CD4-positive, alpha-beta T cell treated with Interleukin-1 beta for 1 hour (primary cell): ENCODE measurements around the gene HCAR3.
"Not testable (repeated sequence)": the region's sequence is repeated elsewhere in the genome, so short reads cannot be mapped to it uniquely, and the experiment has no call there.

Experiments
- DNase-seq, 2 donors: peaks; one replicate each; pipeline ENCODE4 v3.0.0-alpha.2; 2020 to 2022

The HCAR3 gene

GRCh38 chr12:122716658-122717057, at the start of gene HCAR3:
TSS of gene HCAR3 (minus strand) at chr12:122716811. CDS start at chr12:122716737, 74 bp downstream.
- peak in 1 of 2 donors; percentile 66 for DNase-seq

DNA sequence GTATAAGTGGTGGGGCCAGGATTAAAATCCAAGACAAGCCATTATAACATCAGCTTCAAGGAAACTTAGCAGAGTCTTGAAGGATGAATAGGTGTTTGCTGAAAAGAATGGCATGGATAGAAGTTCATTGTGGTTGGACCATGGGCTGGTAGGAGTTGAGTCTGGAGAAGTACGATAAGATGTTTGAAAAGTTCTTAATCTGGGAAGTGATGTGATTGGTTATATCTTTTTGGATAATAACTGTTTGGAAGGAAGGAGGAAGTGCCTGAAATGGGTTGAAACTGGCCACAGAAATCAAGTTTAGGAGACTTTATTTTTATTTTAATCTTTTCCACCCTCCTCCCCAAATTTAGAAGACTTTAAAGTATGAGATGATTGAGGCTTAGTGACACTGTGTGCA, 41.0 kb upstream of the HCAR3 start:
- DNase-seq: no peak

GRCh38 chr12:122754790-122755189, 38.2 kb upstream of the HCAR3 start:
- no peak for DNase-seq

GRCh38 chr12:122753319-122753650, 36.7 kb upstream of the HCAR3 start:
- DNase-seq: no peak

- peak; percentile 98 to 99 for DNase-seq
These were observed 36.1 kb upstream of the HCAR3 start, which contains the start of gene DENR for GRCh38 chr12:122752464-122753318. TSS of gene DENR (plus strand) at chr12:122752824. CDS start at chr12:122753702, 878 bp downstream.

- DNase-seq: not testable (repeated sequence)
These were observed 34.3 kb upstream of the HCAR3 start for GRCh38 chr12:122750781-122751515.

- DNase-seq: no peak
These were observed 33.1 kb upstream of the HCAR3 start for GRCh38 chr12:122749569-122750332.

DNA sequence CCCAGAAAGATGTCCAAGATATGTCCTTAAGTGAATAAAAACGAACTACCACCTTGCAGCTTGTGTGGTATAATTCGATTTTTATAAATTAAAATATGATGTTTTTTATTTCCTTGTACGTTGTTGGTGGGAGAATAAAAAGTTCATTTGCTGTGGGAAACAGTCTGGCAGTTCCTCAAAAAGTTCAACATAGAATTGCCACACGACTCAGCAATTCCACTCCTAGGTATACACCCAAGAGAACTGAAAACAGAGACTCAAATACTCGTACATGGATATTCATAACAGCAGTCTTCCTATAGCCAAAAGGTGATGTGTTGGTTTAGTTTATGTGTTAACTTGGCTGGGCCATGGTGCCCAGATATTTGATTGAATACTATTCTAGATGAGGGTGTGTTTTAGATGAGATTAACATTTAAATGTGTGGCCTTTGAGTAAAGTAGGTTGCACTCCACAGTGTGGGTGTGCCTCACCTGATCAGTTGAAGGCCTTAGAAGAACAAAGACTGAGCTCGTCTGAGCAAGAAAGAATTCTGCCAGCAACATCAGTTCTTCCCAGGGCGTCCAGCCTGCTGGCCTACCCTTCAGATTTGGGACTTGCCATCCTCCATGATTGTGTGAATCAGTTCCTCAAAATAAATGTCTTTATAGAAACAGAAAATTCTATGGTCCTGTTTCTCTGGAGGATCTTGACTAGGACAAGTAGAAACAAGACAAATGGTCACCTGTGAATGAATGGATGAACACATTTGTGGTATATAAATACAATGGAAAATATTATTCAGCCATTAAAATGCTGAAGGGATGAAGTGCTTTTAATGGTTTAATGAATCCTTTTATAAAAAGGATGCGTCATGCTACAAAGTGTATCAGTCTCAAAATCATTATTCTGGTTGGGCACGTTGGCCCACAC, 30.9 kb upstream of the HCAR3 start:
- no peak for DNase-seq

GRCh38 chr12:122743895-122744525, 27.4 kb upstream of the HCAR3 start:
- peak in 1 of 2 donors; percentile 54 for DNase-seq

- DNase-seq: no peak
These were observed 23.7 kb upstream of the HCAR3 start for GRCh38 chr12:122740351-122740750.

GRCh38 chr12:122738571-122738970, 22.0 kb upstream of the HCAR3 start:
- DNase-seq: no peak

DNA sequence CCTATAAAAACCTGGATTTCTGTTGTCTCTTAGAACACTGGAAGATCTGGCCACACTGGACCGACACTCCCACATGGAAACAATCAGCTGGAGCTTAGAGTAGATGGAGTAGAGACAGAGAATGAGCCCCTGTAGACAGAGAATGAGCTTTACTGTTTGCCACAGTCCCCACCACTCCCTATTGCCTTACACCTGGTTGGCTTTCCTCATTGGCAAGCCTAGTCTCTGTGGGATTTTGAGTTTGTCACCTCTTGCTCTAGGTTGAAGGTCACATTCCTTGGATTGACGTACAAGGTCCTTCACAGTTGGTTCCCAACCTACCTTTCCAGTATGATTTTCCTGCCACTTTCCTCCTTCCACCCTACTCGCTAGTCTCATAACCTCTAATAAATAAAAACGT, 16.0 kb upstream of the HCAR3 start:
- DNase-seq: no peak

- DNase-seq: no peak
These were observed 15.6 kb upstream of the HCAR3 start for GRCh38 chr12:122732170-122732569.

DNA sequence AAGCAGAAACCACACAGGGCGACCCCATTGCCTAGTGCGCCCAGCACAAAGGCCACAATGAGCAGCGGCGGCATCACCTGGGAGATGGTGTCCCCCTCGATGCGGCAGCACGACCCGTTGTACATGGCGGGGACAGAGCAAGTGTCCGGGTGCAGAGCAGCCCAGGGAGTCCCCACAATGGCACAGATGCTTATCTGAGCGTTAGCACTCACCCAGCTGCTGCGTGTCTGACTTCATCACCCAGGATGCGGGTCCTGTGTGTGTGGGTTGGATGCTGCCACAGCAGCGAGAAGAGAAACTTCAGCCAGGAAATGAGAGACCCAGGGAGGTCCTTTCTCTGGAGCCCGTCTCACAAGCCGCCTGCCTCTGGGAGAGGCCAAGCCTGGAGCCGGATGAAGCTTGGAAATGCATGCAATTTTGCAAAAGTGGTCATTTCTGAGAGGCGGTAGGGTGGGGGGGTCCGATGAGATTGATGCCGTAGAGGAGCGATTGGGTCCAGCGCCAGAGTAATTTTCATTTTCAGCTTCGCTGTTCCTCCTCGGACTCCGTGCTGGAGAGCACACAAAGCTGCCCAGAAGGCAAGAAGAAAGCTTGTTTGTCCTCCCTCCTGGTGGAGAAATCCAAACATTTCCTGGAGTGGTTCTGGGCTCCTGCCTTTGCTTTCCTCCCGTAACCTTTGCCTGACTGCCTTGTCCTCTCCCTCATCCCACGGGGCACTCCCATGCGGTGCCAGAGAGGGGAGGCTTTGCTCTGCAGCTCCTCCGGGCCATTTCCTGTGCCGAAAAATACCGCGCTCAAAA, 13.8 kb upstream of the HCAR3 start, which contains the start of gene HCAR1:
HCAR1 (minus strand) TSS at position 630 of the 800 bp plus-strand sequence; CDS start at position 125, 505 bp downstream.
- DNase-seq: peak in 1 of 2 donors; percentile 8

DNA sequence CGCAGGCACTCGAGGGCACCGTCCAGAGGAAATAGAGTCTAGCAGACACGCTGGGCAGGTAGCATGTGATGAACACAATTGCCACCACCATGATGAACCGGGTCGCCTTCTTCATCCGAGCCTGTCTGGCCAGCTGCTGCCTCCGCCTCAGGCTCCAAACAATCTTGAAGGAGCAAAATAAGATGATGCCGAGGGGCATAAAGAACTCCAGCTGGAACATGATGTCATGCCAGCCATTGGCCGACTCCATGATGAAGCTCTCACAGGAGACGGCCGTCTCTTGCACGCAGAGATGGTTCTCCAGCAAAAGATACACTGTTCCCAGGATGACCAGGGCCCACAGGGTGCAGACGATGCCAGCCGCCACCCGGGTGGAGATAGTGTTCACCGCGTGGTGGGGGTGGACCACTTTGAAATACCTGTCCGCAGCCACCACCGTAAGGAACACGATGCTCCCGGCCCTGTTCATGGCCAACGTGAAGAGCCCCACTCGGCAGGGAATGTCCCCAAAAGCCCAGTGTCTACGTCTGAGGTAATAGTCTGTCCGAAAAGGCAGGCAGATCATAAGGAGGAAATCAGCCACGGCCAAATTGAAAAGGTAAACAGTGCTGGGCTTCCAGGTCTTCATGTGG, 13.1 kb upstream of the HCAR3 start:
- DNase-seq: no peak

DNA sequence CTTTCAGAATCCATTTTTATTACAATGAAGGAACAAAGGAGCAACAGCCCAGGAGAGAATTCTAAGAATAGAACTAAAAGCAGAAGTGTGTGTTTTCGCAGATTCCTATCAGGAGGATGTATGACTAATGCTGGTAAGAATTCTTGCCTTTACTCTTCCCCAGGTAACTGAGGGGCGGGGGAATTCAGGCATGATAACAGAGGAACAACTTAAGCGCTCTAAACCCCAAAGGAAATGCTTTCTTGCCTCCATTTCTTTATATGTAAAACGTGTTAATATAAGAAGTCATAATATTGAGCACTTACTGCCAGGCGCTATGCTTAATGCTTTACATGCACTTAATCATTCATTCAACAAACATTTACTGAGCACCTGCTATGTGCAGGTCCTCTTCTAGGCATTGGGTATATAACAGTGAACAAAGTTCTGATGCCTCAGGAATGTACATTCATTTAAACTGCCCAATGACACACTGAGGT, 9.5 kb upstream of the HCAR3 start:
- no peak for DNase-seq

- no peak for DNase-seq
These were observed 9.0 kb upstream of the HCAR3 start for GRCh38 chr12:122725452-122726079.

DNA sequence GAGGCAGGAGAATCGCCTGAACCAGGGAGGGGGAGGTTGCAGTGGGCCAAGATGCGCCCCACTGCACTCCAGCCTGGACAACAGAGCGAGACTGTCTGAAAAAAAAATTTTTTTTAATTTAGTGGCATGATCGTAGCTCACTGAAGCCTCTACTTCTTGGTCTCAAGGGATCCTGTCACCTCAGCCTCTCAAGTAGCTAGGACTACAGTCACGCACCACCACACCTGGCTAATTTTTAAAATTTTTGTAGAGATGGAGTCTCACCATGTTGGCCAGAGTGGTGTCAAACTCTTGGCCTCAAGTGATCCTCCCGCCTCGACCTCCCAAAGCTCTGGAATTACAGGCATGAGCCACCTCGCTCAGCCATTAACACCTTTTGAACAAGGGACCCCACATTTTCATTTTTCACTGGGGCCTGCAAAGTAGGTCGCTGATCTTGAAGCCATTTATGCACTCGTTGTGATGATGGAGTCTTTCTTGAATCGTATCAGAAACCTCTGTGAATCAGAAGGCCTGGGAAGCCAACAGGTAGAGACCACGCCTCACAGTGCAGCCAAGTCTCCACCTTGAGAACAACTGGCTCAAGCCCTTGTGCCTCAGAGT, 8.1 kb upstream of the HCAR3 start:
- DNase-seq: no peak

- no peak for DNase-seq
These were observed 5.8 kb upstream of the HCAR3 start for GRCh38 chr12:122722387-122722786.
